ENCODE measurements around the gene EML1. TPM values are rescaled to one million over a fixed set of nuclear protein-coding genes. Genes with fewer than 3 reads are reported as not detected.

EML1 gene
- total RNA-seq, 1 donor from 2014 or later, result 24.1 TPM

DNA sequence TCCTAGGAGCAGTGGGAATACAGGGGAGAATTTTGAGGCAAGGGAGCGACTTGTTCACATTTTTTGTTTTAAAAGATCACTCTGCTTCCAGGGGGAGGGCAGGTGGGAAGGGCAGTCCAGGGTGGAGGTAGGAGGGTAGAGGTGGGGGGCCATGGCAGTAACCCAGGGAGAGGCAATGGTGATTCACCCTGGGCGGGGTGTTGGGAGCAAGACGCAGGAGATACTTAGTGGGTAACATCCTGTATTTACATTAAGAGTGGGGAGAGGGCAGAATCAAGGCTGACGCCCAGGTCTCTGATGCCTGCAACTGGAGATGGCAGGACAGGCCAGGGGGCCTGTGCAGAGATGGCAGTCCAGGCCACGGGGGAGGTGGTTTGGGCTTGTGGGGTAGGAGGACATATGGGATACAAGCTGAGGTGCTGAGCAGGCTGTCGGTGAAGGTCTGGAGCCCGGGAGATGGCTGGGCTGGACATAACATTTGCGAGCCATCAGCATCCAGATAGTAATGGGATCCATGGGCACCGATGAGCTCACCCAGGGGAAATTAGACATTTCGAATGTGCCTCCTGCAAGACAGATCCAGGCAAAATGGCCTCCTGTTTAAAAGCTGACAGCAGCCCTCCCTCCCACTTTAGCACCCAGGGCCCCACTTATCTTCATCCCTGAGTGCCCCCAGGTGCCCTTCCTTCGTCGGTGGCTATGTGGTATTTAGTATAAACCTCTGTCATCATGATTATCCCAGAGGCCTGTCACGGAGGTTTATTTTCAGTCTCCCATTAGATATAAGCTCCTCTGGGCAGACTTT, 9.3 kb downstream of the EML1 start:
- DNase-seq (ENCODE audit: low read depth), result no peak

DNA sequence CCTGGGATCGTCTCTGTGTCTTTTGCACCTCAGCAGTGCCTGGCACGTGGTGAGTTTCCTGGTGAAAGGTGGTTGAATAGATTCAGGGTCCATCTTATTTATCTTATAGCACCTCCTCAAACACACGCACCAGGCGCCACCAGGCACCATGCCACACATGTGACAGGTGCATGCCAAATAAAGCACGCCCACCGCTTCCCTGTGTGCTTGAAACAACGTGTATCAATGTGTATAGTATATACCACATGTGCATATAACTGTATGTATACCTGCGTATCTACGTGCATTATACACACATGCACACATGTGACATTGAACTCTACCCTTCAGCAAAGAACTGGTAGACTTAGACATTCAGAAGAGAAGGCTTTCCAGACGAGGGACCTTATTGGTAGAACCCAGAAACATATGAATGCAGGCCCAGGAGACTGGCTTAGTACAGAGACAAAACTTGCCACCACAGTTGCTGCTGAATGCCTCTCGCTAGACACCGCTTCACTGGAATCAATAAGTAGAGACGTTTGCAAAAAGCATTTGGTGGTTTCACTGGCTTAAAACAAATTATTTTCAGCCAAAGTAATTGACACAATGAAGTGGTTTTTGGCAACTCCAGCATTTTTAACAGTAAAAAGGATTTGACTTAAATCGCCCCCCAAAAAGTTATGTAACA, 10.0 kb downstream of the EML1 start:
- DNase-seq (ENCODE audit: low read depth), result no peak

DNA sequence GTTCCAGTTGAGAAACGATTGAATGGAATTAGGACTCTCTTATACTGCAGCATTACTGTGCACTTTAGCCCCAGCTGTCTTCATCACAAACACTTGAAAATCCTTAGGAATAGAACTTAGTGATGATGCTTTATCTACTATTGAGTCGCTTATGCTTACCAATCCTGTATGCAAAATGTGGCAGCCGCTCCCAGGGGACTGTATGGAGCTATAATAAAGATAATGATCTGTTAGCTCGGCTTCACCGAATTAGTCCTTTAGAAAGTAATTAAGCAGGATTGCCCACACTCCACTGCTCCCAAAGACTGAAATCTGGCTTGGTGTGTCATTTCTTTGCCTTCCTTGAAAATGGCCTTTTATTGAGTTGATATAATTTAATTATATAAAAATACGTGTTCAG, 10.6 kb downstream of the EML1 start:
- no peak for DNase-seq (ENCODE audit: low read depth)

DNA sequence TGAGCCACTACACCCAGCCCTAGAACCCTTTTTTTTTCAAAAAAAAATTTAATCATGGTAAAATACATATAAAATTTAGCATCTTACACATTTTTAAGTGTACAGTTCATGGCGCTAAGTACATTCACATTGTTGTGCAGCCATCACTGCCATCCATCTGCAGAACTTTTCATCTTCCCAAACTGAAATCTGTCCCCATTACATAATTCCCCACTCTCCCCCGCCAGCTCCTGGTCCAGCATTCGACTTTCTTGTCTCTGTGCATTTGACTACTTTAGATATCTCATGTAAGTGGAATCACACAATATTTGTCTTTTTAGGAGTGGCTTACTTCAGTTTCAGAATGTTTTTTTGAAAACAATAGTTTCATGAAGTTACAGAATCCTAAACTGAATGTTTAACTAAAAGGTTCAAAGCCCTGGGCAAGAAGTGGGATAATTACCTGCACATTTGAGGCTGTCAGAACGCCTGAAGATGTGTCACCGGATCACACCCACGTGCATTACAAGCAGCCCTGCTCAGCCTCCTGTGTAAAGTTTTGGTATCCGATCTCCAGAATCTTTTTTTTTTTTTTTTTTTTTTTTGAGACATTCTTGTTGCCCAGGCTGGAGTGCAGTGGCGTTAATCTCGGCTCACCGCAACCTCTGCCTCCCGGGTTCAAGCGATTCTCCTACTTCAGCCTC, 12.7 kb downstream of the EML1 start:
- no peak for DNase-seq (ENCODE audit: low read depth)

DNA sequence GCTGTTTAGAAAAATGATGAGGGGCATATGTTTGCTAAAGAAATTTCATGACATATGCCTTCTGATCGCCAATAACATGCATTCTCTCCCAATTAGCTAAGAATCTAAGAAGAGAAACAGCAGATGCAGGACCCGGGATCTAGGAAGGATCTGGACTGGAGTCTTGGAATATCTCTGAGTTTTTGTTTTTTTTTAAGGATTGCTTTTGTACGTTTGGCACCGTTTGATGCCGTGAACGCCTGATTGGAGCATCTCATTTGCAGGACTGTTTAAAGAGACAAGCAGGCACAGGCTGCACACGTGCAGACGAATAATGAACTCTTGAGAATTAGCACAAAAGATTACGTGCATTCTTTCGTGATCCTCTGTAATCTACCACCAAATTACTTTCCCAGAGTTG, 13.6 kb downstream of the EML1 start:
- no peak for DNase-seq (ENCODE audit: low read depth)

DNA sequence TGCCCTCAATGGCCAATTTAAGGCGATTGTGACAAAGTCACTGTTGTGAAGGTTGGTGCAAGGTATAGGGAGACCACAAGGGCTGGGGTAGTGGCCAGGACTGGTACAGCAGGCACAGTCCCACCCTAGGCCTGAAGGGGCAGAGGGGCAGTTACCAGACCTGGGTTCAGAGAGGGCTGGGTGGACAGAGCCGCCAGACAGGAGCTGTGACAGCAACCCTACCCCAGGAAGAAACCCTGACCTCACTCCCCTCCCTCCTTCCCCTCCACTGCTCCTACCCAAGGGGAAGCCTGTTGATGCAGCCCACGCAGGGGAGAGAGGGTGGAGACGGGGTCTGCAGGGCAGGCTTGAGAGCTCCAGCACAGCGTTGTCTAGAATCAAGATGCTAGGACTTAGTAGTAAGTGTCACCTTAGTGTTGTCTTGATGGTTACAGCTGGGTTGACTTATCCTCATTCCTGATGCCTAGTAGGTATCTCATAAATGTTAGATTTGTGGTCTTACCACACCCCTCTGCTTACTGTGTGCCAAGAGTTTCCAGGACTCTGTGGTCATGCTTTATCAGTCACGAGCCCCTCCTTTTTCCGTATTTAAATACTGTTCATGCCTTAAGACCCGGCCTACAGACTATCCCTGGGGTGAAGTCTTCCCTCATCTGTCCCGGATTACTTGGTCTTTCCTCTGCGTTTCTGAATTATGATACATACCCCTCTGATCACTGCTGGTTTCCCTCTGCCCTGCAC, 14.4 kb downstream of the EML1 start:
- DNase-seq (ENCODE audit: low read depth), result peak; percentile 38

DNA sequence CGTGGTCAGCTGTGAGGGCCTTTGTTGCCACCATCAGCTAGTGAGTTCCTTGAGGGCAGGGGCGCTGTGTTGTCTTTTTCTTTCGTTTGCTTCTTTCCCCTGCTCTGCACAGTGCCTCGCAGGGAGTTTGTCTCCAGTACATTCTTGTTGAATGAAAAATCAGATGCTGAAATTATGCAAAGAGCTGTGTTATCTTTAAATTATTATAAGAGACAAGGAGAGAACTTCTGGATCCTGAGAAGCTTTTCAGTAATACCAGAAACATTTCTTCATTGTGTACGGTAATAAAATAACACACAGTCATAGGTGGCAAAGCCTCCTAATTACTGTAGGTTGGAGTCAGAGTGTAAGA, 14.9 kb downstream of the EML1 start:
- DNase-seq (ENCODE audit: low read depth), result no peak

DNA sequence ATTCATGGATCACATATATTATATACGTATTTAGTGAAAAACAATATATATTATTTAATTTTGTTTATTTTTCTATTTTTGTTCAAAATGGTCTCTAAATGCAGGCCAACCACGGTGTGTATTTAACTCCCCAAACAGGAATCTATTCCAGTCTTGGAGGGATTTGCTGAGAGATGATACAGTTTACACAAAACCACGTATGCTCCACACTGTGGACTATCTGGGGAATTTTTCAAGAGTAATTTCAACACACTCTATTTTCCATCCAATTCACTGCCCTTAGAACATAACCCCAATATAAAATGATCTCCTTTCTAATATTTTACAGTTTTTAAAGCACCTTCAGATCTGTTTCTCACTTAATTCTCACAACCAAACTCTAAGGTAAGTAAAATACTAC, 15.3 kb downstream of the EML1 start:
- DNase-seq (ENCODE audit: low read depth), result no peak

DNA sequence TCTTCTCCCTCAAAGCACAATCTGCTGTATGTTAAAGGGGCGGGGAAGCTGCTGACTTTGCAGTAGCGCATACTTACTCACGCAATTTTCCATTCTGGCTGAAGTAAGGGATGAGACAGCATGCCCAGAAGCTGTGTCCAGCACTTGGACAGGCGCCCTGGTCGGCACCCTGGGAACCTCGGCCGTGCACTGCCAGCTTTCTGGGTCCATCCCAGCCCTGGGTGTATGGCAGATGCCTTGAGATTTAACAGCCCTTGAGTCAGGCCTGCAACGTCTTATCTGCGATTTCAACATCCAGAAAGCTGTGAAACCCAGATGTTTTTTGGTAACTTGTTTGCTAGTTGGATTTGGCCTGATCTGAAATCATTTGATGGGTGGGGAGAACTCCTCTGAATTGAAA, 16.1 kb downstream of the EML1 start:
- no peak for DNase-seq (ENCODE audit: low read depth)

DNA sequence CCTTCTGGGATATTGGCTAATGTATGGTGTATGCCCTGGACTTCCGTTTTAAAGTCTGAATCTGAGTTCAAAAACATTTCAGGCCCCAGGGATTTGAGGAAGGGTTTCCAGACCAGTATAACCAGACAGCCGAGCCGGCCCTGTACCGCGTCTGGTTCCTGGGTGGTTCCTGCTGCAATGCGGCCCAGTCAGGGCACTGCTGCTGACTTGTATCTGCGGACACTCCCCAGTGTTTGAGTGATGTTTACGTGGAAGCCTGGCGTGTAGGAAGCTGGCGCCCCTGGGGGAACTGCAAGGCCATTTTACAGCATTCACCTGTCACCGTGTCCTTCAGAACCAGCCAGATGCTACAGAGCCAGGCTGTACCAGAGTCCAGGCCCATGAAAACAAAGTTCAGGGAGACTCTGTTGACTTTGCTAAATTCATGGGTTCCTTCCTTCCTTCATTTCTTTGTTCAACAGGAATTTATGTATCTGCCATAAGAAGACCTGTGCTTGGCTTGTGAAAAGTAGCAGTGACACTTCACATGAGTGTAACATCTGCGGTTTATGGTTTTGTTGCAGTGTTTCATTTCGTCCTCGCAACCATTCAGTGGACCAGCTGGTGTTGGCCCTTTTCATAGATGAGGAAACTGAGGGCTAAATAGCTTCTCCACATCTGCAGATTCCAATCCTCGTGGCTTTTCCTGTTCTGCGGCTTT, 16.8 kb downstream of the EML1 start:
- DNase-seq (ENCODE audit: low read depth), result no peak

DNA sequence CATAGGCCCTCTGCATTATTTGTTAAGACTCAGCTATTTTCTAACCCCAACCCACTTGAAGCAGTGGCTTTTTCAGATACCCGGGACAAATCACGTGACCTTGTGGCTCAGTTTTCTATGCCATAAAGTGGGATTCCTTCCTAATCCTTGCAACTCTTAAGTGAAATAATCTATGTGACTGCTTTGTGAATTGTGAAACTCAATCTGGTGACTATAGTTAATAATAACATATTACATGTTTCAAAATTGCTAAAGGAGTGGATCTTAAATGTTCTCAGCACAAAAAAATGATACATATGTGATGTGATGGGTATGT, 17.3 kb downstream of the EML1 start:
- DNase-seq (ENCODE audit: low read depth), result no peak

DNA sequence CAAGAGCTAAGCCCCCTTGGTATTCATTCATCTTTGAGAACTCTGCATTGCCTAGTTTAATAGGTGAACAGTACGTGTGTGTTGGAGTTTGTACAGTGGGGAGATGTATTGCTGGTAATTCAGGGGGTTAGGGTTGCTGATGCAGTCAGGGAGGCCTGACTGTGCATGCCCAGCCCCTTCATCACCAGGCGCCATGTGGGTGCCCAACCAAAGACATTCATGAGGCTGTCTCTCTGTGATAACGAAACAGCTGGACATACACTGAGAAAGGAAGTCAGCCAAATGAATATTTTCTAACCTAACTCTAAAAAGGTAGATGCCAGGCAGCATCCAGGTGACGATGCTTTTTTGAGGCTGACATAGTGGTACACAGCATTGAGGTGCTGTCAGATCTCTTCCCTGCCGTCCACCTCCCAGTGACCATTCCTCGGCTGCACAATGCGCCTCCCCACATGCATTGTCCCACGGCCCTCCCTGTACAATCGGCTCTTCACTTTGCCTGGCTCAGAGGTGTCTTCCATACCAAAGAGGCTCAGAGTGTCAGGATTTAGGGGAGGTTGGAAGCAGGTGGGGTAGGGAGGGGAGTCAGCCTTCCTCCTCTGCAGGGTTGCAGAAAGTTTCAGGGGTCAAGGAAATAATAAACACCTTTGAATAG, 19.0 kb downstream of the EML1 start:
- no peak for DNase-seq (ENCODE audit: low read depth)

DNA sequence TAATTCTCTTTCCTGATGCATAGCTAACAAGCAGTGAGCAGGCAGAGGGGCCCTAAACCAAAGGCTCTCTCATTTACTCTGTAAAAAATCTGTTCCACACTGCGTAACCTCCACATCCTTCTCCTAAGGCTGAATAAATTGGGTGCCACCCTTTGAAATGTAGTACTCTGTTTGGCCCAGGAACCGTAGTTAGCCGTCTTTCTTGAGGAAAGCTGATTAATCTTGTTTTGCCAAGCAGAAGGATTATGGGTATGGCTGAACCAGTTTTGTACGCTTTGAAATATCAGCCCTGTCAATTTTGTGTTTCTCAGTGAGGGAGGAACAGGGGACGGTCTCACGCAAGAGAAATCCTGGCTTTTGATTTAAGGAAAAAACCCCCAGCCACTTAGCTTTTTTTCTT, 19.7 kb downstream of the EML1 start:
- DNase-seq (ENCODE audit: low read depth), result no peak

DNA sequence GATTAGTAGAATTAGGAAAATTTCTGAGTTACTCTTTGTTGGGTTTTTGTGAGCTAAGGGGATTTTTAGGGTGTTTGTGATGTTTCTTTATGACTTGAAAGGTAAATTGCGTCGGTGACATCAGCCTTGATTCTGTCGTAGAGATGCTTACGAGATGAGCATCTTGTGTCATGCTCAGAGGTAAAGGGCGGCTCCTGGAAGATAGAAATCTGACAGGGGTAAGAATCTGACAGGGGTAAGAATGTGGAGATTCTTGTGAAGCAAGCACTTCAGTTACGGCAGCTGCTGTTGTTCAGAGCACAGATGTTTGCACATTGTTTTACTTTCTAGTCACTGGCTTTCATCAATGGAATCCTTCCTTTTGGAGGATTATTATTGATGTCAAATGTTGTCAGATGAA, 22.5 kb downstream of the EML1 start:
- no peak for DNase-seq (ENCODE audit: low read depth)

DNA sequence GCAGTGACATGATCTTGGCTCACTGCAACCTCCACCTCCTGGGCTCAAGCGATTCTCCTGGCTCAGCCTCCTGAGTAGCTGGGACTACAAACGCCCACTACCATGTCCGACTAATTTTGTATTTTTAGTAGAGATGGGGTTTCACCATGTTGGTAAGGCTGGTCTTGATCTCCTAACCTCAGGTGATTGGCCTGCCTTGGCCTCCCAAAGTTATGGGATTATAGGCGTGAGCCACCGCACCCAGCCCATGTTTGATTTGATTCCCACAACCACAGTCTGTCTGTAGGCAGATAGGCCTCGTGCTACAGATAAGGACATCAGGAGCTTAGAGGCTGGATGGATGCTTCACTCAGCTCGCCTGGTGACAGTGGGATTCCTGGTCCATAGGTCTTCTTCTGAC, 23.0 kb downstream of the EML1 start:
- DNase-seq (ENCODE audit: low read depth), result no peak

DNA sequence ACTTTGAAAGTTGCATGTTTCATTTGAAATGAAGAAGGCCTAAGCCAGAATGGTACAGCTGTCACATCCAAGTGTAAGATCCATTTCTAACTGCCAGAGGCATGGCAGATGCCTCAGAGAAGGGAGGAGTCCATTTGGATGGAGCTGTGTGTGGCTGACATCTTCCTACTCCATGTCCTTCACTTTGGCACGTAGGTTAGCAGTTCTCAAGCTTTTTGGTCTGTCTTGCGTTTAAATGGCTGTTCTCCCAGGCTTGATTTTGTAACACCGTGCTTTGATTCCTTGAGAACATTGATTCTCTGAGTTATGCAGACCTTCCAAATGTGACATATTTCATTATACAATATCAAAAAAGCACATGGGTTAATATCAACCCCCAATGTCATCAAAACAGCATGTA, 23.4 kb downstream of the EML1 start:
- DNase-seq (ENCODE audit: low read depth), result no peak

DNA sequence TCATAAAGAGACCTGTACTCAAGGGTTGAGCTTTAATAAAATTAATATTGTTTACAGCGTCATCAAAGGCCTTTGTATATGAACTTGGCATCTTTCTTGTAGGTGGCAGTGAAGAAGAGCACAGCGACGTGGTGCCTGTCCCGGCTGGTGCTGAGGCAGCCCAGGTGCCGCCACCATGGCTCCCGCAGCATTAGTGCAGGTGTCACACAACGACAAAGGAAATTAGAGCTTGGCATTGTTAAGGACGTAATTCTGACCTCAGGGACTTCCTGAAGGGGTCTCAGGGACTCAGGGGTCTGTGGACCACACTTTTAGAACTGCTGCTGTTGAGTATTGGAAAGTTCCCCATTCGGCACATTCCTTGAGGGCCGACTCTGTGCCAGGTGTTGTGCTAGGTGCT, 24.1 kb downstream of the EML1 start:
- no peak for DNase-seq (ENCODE audit: low read depth)

DNA sequence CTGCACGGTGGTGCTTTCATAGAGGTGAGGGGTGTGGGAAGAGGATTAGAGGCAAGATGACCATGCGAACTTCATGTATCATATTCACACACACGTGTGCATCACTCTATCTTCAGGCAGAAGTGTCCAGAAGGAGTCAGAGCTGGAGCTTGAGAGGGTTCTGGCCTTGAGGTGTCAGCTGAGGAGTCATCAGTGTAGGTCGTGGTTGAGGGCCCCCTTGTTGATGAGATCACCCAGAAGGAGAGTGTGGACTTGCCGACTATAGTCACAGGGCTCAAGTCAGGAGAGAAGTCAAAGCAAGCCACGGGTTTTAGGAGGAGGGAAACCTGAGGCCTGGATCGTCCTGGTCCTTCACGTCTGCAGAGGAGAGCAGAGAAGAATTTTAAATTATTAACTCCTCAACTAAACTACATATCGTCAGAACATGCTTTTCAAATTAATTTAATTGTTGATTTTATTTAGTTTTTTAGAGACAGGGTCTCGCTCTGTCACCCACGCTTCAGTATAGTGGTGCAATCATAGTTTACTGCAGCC, 25.4 kb downstream of the EML1 start:
- DNase-seq (ENCODE audit: low read depth), result no peak

DNA sequence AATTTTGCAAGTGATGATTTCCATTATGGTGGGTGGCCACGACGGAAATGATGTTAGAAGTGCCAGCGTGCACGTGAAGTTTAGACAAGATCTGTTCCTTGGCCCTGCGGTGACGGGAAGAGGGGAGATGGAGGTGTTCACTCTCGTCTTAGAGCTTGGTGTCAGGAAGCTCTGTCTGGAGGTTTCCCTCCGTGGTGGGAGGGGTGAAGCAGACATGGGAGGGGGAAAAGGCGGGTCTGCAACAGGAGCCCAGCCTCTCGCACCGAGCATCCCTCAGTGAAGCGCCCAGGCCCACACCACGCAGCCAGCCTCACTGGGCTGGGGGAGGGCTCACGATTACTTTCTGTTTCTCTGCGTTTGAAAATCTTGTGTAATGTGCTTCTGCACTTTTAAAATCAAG, 26.3 kb downstream of the EML1 start:
- no peak for DNase-seq (ENCODE audit: low read depth)

DNA sequence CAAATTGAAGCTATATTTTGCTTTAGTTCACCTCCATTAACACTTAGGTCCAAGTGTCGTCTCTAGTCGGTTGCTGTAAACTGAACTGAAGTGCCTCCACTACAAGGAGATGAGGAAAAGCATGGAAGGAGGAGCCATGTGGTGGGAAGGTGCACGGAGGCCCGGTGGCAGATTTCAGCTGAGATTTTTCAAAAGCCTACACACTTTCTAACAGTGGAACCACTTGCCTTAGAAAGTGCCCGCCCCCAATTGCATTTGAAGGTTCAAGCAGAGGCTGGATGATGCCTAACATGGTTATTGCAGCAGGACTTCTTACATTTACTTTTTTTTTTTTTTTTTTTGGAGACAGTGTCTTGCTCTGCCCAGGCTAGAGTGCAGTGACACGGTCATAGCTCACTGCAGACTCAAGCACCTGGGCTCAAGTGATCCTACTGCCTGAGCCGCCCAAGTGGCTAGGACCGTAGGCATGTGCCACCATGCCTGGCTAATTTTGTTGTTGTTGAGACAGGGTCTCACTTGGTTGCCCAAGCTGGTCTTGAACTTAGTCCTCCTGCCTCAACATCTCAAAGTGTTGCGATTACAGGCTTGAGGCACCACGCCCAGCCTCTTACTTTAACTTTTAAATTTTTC, 27.6 kb downstream of the EML1 start:
- no peak for DNase-seq (ENCODE audit: low read depth)

Measured in myocyte (in vitro differentiated cells).